GM19035 (cell line): ENCODE measurements around the gene NDUFV1.
A peak's percentile ranks its signal among the peaks of the same experiment; 100 is the strongest.
"Not testable (repeated sequence)": the region's sequence is repeated elsewhere in the genome, so short reads cannot be mapped to it uniquely, and the experiment has no call there.

Experiments
- ATAC-seq: cut with Tn5 transposase; IDR thresholded peaks from one replicate; pipeline ENCODE4 v1.9.1; 2021; ENCODE audit not compliant: unreplicated experiment

The NDUFV1 gene

GRCh38 chr11:67626970-67627369 lies 20.2 kb downstream of the NDUFV1 start:
- ATAC-seq, result no peak

- ATAC-seq, result no peak
Observed at GRCh38 chr11:67627441-67627811, 20.7 kb downstream of the NDUFV1 start.

DNA sequence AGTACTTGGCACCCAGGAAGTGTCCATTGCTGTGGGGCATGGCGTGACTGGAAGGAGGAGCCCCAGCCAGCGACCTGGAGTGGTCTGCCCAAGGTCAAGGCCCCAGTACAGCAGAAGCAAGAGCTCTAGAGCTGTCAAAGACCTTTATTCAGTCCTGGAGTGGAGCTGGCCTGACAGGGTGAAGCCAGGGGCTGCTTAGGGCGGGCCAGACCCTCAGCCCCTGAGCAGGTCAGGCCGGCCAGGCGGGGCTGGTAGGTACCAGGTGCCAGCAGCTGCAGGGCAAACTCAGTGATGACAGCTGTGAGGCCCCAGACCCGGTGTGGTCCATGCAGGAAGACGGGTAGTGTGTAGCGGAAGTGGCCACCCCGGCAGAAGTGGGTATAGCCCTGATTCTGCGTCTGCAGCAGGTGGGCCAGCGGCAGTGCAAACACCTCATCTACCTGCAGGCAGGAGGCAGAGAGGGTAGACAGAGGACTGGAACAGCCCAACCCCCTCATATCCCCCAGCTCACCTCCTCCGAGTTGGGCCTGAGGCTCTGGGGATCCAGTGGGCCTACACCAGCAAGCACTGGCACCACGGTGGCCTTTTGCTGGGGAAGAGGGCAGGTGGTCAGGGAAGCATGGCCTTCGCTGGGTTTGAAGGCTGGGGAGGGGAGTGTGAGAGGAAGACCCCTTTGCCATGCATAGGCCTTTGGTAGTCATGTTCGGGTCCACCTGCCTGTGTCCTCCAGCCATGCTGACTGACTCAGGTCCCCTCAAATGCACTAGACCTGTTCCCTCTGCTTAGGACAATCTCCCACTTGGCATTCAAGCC lies 21.3 kb downstream of the NDUFV1 start:
- ATAC-seq, result no peak

- no peak for ATAC-seq
Observed at GRCh38 chr11:67628710-67629385, 22.1 kb downstream of the NDUFV1 start.

GRCh38 chr11:67629386-67630227 lies 22.9 kb downstream of the NDUFV1 start, which contains the start of gene NUDT8:
NUDT8 (minus strand) TSS chr11:67629937; CDS start chr11:67629911, 26 bp downstream.
- peak; percentile 45 for ATAC-seq

DNA sequence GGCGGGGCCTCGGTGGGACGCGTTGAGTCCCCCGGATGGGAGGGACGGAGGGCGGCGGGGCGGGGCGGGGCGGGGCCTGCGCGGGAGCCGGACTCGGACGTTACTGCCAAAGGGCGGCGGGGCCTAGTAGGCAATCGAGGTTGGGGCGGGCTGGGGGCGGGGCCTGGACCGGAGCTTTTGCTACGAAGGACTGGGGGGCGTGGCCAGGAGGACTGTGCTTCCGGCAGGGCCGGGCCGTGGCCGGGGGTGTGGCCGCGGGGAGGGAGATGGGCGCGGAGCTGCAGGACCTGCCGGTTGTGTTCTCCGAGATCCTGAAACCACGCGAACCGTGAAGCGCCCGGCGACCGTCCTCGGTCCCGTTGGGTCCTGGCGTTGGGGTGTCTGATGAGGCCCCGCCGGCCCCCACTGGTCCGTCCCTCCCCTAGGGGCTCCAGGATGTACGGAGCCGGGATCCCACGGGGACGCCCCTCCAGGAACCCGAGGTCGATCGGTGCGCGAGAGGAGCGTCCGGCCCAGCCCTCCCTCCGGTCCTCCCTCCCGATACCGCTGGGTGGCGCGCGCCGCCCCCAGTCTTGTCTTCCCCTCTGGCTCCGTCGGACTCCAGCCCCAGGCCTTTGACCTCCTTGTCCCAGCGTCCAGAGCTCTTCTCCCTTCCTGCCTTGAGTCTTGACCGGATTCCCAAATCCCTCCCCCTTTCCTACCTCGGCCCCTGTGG lies 23.6 kb downstream of the NDUFV1 start:
- ATAC-seq, result peak; percentile 61

DNA sequence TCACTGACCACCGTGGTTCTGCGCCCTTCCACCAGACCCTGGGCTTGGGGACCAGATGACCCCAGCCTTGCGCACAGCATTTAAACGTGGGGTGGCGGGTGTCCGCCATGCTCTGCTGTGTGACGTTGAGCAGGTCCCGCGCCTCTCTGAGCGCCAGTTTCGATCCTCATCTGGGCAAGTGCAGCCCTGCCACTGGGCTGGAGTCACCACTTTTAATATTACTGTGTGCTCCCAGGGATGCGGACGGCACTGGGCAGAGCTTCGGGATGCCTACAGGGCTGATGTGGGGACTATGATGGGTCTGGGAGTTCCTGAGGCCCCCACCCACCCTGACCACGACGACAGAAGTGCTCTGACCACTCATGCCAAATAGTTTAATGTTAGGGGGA lies 24.2 kb downstream of the NDUFV1 start:
- ATAC-seq, result no peak

DNA sequence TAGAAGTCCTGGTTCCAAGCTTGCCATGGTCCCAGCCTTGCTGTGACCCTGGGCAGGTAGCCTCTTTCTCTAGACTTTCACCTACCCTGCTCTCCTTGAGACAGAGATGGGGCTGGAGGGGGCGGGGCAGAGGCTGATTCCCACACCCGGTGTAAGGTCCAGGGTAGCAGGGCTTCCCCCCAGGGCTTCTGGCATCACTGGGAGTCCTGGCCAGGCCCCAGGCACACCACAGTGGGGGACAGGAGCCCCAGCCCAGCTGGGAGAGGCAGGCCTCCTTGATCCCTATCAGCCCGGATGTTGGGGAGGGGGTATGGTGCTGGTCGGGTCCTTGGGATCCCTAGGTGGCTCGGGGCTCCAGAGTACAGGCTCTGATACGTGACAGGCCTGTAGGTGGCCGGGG lies 24.7 kb downstream of the NDUFV1 start:
- no peak for ATAC-seq

DNA sequence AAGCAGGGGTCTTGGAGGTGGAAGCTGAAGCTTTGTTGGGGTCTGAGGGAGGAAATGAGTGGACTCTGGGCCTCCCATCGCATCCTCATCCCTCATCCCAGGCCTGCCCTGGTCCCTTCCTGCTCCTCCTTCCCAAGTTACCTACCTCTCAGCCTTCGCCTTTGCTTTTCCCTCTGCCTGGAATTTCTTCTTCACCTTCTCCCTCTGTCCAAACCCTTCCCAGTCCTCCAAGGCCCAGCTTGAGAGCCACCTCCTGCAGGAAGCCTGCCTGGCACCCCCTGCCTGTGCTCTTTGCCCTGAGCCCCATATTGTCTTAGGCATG lies 25.1 kb downstream of the NDUFV1 start:
- ATAC-seq, result no peak

- ATAC-seq, result no peak
Observed at GRCh38 chr11:67632175-67632981, 25.6 kb downstream of the NDUFV1 start.

- no peak for ATAC-seq
Observed at GRCh38 chr11:67632982-67633755, 26.4 kb downstream of the NDUFV1 start.

GRCh38 chr11:67633758-67634365 lies 27.1 kb downstream of the NDUFV1 start:
- ATAC-seq, result no peak

DNA sequence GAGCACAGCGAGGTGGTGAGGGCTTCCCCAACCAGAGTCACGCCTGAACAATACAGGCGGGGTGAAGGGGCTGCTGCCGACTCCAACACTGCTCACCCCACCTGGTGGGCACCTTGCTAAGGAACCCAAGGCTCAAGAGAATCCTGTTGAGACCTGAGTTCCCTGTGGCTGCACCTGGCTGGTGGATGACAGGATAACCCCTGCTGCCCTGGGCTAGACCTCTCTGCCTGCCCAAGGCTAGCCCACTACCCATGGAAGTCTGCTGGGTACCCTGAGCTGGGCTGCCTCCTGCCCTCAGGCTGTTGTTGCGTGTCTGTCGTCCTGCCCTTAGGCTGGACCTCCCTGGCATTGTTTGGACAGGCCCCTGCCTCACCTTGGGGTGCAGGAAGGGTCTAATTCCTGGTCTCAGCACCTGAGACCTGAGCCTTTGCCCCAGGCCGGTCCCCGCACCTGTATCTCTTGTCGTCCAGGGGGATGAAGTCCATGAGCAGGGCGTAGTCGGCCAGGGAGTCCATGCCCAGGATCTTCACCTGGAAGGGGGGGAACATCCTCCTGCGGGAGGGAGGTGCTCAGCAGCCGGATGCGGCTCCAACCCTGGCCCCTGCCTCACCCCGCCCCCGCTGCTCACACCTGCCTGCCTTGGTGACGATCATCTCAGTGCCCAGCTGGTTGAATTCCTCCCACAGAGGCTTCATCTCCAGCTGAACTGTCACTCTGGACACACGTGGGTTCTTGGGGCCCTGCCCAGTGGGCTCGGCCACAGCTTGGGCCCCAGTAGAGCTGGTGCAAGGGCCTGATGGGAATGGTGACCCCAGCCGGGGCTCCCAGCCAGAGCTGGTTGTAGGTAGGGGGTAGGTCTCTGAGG lies 27.9 kb downstream of the NDUFV1 start:
- ATAC-seq, result no peak

GRCh38 chr11:67635231-67635521 lies 28.4 kb downstream of the NDUFV1 start:
- ATAC-seq, result no peak

GRCh38 chr11:67636962-67637361 lies 30.2 kb downstream of the NDUFV1 start:
- ATAC-seq, result no peak

GRCh38 chr11:67637441-67637840 lies 30.7 kb downstream of the NDUFV1 start:
- not testable (repeated sequence) for ATAC-seq

GRCh38 chr11:67638535-67639437 lies 32.0 kb downstream of the NDUFV1 start:
- no peak for ATAC-seq
